ENCODE data around the gene CYB5D1.

DNA sequence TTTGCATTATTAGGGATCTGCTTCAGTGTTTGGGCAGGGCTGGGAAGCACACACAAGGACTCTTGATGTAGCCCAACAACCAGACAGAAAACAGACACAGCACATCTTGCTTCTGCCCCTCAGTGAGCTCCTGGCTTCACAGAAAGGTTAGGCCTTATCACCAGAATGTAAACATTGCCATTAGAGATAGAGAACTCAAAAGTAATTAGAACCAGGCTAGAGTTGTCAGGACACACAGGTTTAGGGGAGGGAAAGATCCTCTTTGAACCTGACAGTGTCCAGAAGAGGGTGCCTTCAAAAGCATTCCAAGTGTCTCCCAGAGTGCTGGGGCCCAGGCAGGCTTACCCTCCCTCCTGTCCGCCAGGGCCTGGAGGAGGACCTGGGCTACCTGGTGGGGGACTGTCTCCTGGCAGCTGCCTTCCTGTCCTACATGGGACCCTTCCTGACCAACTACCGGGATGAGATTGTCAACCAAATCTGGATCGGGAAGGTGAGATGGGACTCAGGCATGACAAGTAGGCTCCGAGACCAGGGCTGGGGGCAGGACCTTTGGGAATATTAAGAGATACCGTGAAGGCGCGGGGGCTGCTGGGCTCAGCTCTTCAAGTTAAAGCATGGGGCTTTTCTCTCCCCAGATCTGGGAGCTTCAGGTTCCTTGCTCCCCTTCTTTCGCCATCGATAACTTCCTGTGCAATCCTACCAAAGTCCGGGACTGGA lies 40.7 kb upstream of the CYB5D1 start:
- no peak for TF ChIP-seq GATA3 (IDR thresholded peaks at IDR 0.05; ENCODE audit: low read depth, low read length)
- TF ChIP-seq GATA2 (IDR thresholded peaks at IDR 0.05; ENCODE audit: low read depth, low read length): no peak

All from SH-SY5Y (cell line).